MM.1S (cell line): Measurements from ENCODE around the gene IVNS1ABP.

ENCODE experiments used
- DNase-seq: peaks from one replicate; pipeline ENCODE4 v3.0.0-alpha.2; 2015
- H2AFZ ChIP-seq: fragments of 300-600 bp; sonication (generic); 2 replicates; pipeline ENCODE4 v1.6.0; 2016; ENCODE audit warnings: antibody characterized with exemption, low read length
- H3F3A ChIP-seq: fragments of 300-600 bp; sonication (generic); 2 replicates; pipeline ENCODE4 v1.6.1; 2016; ENCODE audit warnings: mild to moderate bottlenecking, antibody characterized with exemption, low read length, moderate library complexity, mixed read lengths; ENCODE audit not compliant: insufficient read depth
- H3K27ac ChIP-seq: fragments of 300-600 bp; sonication (generic); 2 replicates; pipeline ENCODE4 v1.5.1; 2016; ENCODE audit warnings: mild to moderate bottlenecking, low read length
- H3K27me3 ChIP-seq: fragments of 300-600 bp; sonication (generic); replicated peaks from 2 replicates; pipeline ENCODE4 v1.6.0; 2016; ENCODE audit warnings: low read length; ENCODE audit not compliant: insufficient read depth
- H3K36me3 ChIP-seq: fragments of 300-600 bp; sonication (generic); replicated peaks from 2 replicates; pipeline ENCODE4 v1.6.1; 2016; ENCODE audit warnings: mild to moderate bottlenecking, low read length, mixed read lengths; ENCODE audit not compliant: insufficient read depth
- H3K4me1 ChIP-seq: fragments of 300-600 bp; sonication (generic); 2 replicates; pipeline ENCODE4 v1.6.1; 2016; ENCODE audit warnings: low read length, mixed read lengths
- H3K4me2 ChIP-seq: fragments of 300-600 bp; sonication (generic); 2 replicates; pipeline ENCODE4 v1.6.0; 2016; ENCODE audit warnings: low read depth, low read length
- H3K4me3 ChIP-seq: fragments of 300-600 bp; sonication (generic); 2 replicates; pipeline ENCODE4 v1.5.1; 2016; ENCODE audit warnings: low read length, mixed read lengths
- H3K79me2 ChIP-seq: fragments of 300-600 bp; sonication (generic); 2 replicates; pipeline ENCODE4 v1.6.1; 2016; ENCODE audit warnings: mixed run types, low read length, mixed read lengths
- H3K9ac ChIP-seq: fragments of 300-600 bp; sonication (generic); 2 replicates; pipeline ENCODE4 v1.6.1; 2016; ENCODE audit warnings: low read length, mixed read lengths
- H3K9me2 ChIP-seq: fragments of 300-600 bp; sonication (generic); replicated peaks from 2 replicates; pipeline ENCODE4 v1.6.1; 2016; ENCODE audit warnings: mild to moderate bottlenecking, low read length, mixed read lengths; ENCODE audit not compliant: insufficient read depth
- H3K9me3 ChIP-seq: fragments of 300-600 bp; sonication (generic); replicated peaks from 2 replicates; pipeline ENCODE4 v1.6.1; 2016; ENCODE audit warnings: mild to moderate bottlenecking, low read length, mixed read lengths; ENCODE audit not compliant: insufficient read depth
- H4K20me1 ChIP-seq: fragments of 300-600 bp; sonication (generic); 2 replicates; pipeline ENCODE4 v1.6.1; 2016; ENCODE audit warnings: mild to moderate bottlenecking, low read length, moderate library complexity, mixed read lengths; ENCODE audit not compliant: insufficient read depth
- CTCF ChIP-seq: fragments of 300-600 bp; sonication (generic); IDR thresholded peaks from 2 replicates; pipeline ENCODE4 v1.5.1; 2016; ENCODE audit warnings: antibody characterized with exemption, low read length, mixed read lengths
- EZH2 ChIP-seq: fragments of 300-600 bp; sonication (generic); optimal IDR thresholded peaks from 2 replicates; pipeline ENCODE3; 2017; ENCODE audit warnings: low read depth, mild to moderate bottlenecking, antibody characterized with exemption, low read length, mixed read lengths
- EZH2phosphoT487 ChIP-seq: fragments of 300-600 bp; sonication (generic); IDR thresholded peaks from 2 replicates; pipeline ENCODE4 v1.6.1; 2018; ENCODE audit warnings: antibody characterized with exemption, low read length

Gene IVNS1ABP

GRCh38 chr1:185360714-185361113 lies 43.7 kb upstream of the IVNS1ABP start:
- Histone ChIP-seq H3K9me3 (no peaks in the 10 kb centered on the region), H4K20me1 (no peaks in the 10 kb centered on the region), H3K27ac (no peak overlapping the region), H3K9ac (no peak overlapping the region), H3K4me3 (no peak overlapping the region), H3K36me3 (no peaks in the 10 kb centered on the region), H3K9me2 (no peaks in the 10 kb centered on the region), H3K27me3 (peaks cover 6% of the 10 kb centered on the region; the same call in 1 of the 2 replicates), H3K79me2 (no peaks in the 10 kb centered on the region), H3K4me1 (peaks cover 11% of the 10 kb centered on the region; the same call in 1 of the 2 replicates), H3K4me2 (no peak overlapping the region), H3F3A (peaks cover 9% of the 10 kb centered on the region), H2AFZ (no peak overlapping the region)
- TF ChIP-seq CTCF: no peak
- TF ChIP-seq EZH2: no peak
- no peak for TF ChIP-seq EZH2phosphoT487
- no peak for DNase-seq

- no peak for DNase-seq
- Histone ChIP-seq H3K36me3 (no peaks in the 10 kb centered on the region), H3F3A (peaks cover 9% of the 10 kb centered on the region), H3K4me2 (no peak overlapping the region), H3K4me1 (peaks cover 11% of the 10 kb centered on the region; the same call in 1 of the 2 replicates), H2AFZ (no peak overlapping the region), H3K9me3 (no peaks in the 10 kb centered on the region), H3K9me2 (no peaks in the 10 kb centered on the region), H3K79me2 (no peaks in the 10 kb centered on the region), H4K20me1 (no peaks in the 10 kb centered on the region), H3K27me3 (no peaks in the 10 kb centered on the region), H3K27ac (no peak overlapping the region), H3K9ac (no peak overlapping the region), H3K4me3 (no peak overlapping the region)
- TF ChIP-seq EZH2 (no peak), EZH2phosphoT487 (no peak), CTCF (no peak)
These were observed 41.9 kb upstream of the IVNS1ABP start for GRCh38 chr1:185358957-185359356.

- Histone ChIP-seq H3K9me2 (no peaks in the 10 kb centered on the region), H4K20me1 (no peaks in the 10 kb centered on the region), H3K79me2 (no peaks in the 10 kb centered on the region), H2AFZ (no peak overlapping the region), H3K4me3 (no peak overlapping the region), H3K27ac (no peak overlapping the region), H3K9ac (no peak overlapping the region), H3K9me3 (no peaks in the 10 kb centered on the region), H3K4me1 (no peaks in the 10 kb centered on the region), H3K27me3 (no peaks in the 10 kb centered on the region), H3K36me3 (no peaks in the 10 kb centered on the region), H3F3A (no peaks in the 10 kb centered on the region), H3K4me2 (no peak overlapping the region)
- no peak for DNase-seq
- TF ChIP-seq EZH2: no peak
- TF ChIP-seq CTCF: no peak
- no peak for TF ChIP-seq EZH2phosphoT487
These were observed 38.9 kb upstream of the IVNS1ABP start for GRCh38 chr1:185355947-185356346.
